ENCODE results near the gene MGP.

- TF ChIP-seq CTCF (IDR thresholded peaks at IDR 0.05) (no peak), POLR2A (IDR thresholded peaks at IDR 0.05) (no peak)
Observed at GRCh38 chr12:14923944-14924343, 38.3 kb upstream of the MGP start.

Data from testis (tissue), 2 donors.